ENCODE data around the gene ZFP36L1. TPM values are rescaled to one million over a fixed set of nuclear protein-coding genes. Genes with fewer than 3 reads are reported as not detected.
A peak's percentile ranks its signal among the peaks of the same experiment; 100 is the strongest.

ZFP36L1 gene
- total and polyA plus RNA-seq, 9 of the 15 experiments (the other 6 are each of a cell fraction or from before 2014, with no cell fraction given) = 1.3 to 26.6 (median 3.7) TPM

- WGBS (ENCODE audit: insufficient coverage, low coverage, missing lambda C conversion rate) = 32% methylated on average over 2 of the region's 2 CpGs
- no TSS peak for BruUV-seq (replicated peaks)
- H2AFZ ChIP-seq (ENCODE audit: low read depth, low read length) = no peak overlapping the region
- H3K4me3 ChIP-seq = no peak overlapping the region
- peaks cover 38 to 74% of the 10 kb centered on the region in 2 experiments for H3K4me1 ChIP-seq (replicated peaks in 1 of 2; ENCODE audit: control insufficient read depth in 2 of 2, insufficient read depth in 2 of 2, low read length in 2 of 2)
- ATAC-seq (no peak), FAIRE-seq (no peak), DNase-seq (ENCODE audit: extremely low read depth in 1 of 4, low spot score in 3 of 4) (no peak)
- no peaks in the 10 kb centered on the region for H3K27me3 ChIP-seq (ENCODE audit: control insufficient read depth in 2 of 2, insufficient read depth in 2 of 2, low read length in 2 of 2)
- H3K9me1 ChIP-seq (ENCODE audit: control insufficient read depth, insufficient read depth, low read length) = no peaks in the 10 kb centered on the region
- TF ChIP-seq BDP1 (IDR thresholded peaks at IDR 0.05; ENCODE audit: insufficient read depth, insufficient read length) (no peak), SRF (CRISPR knock-in tag; IDR thresholded peaks at IDR 0.05) (peak; percentile 47 to 59; a peak in 2 of 4 replicates)
- no peak overlapping the region for H3K4me2 ChIP-seq (ENCODE audit: insufficient read depth, low read length)
- in situ Hi-C loops (cut with MboI) (no loop called here), intact Hi-C loops (cut with micrococcal nuclease) (loop anchor here (5.0 kb wide), 1 partner anchor 33 kb away; no protein-coding TSS in a partner anchor)
- no peaks in the 10 kb centered on the region for H3K79me2 ChIP-seq (ENCODE audit: control insufficient read depth, insufficient read depth, low read length)
- POLR2A ChIA-PET = interaction anchor here (1.2 kb wide), 1 partner anchor 33 kb away, joined by 3 read pairs; no protein-coding TSS in a partner anchor
- H3K36me3 ChIP-seq (ENCODE audit: control insufficient read depth, insufficient read depth, low read length) = no peaks in the 10 kb centered on the region
- H4K20me1 ChIP-seq (replicated peaks; ENCODE audit: control insufficient read depth, insufficient read depth, low read length) = no peaks in the 10 kb centered on the region
- H3K9me3 ChIP-seq (replicated peaks; ENCODE audit: control insufficient read depth, insufficient read depth, low read depth, low read length) = no peaks in the 10 kb centered on the region
- CTCF ChIA-PET (ENCODE audit: low intra/inter-chr PET ratio) = no interaction called here
- no peak overlapping the region for H3K27ac ChIP-seq (ENCODE audit: extremely low read depth, low read depth, low read length)
- no peak overlapping the region for H3K9ac ChIP-seq (ENCODE audit: insufficient read depth in 1 of 2, low read depth in 2 of 2, low read length in 2 of 2)
Observed at GRCh38 chr14:68760761-68761160, 32.1 kb downstream of the ZFP36L1 start.

GRCh38 chr14:68759937-68760336 lies 32.9 kb downstream of the ZFP36L1 start:
- H3K36me3 ChIP-seq (ENCODE audit: control insufficient read depth, insufficient read depth, low read length) = no peaks in the 10 kb centered on the region
- H3K9ac ChIP-seq (ENCODE audit: insufficient read depth in 1 of 2, low read depth in 2 of 2, low read length in 2 of 2) = no peak overlapping the region
- H3K79me2 ChIP-seq (ENCODE audit: control insufficient read depth, insufficient read depth, low read length) = no peaks in the 10 kb centered on the region
- DNase-seq (ENCODE audit: extremely low read depth in 1 of 4, low spot score in 3 of 4) (no peak), ATAC-seq (no peak), FAIRE-seq (no peak)
- CTCF ChIA-PET (ENCODE audit: low intra/inter-chr PET ratio) = no interaction called here
- intact Hi-C loops (cut with micrococcal nuclease) = loop anchor here (5.0 kb wide), 2 partner anchors 33 to 43 kb away; no protein-coding TSS in a partner anchor
- H3K9me1 ChIP-seq (ENCODE audit: control insufficient read depth, insufficient read depth, low read length) = no peaks in the 10 kb centered on the region
- no peak overlapping the region for H2AFZ ChIP-seq (ENCODE audit: low read depth, low read length)
- POLR2A ChIA-PET = interaction anchor here (0.7 kb wide), 1 partner anchor 914 kb away, joined by 3 read pairs; no protein-coding TSS in a partner anchor
- no peak overlapping the region for H3K27ac ChIP-seq (ENCODE audit: extremely low read depth, low read depth, low read length)
- no TSS peak for BruUV-seq (replicated peaks)
- no peaks in the 10 kb centered on the region for H4K20me1 ChIP-seq (replicated peaks; ENCODE audit: control insufficient read depth, insufficient read depth, low read length)
- 66% methylated on average over 4 of the region's 5 CpGs for WGBS (ENCODE audit: insufficient coverage, low coverage, missing lambda C conversion rate)
- H3K9me3 ChIP-seq (replicated peaks; ENCODE audit: control insufficient read depth, insufficient read depth, low read depth, low read length) = no peaks in the 10 kb centered on the region
- no peaks in the 10 kb centered on the region for H3K27me3 ChIP-seq (ENCODE audit: control insufficient read depth in 2 of 2, insufficient read depth in 2 of 2, low read length in 2 of 2)
- no peak overlapping the region for H3K4me3 ChIP-seq
- H3K4me1 ChIP-seq (replicated peaks in 1 of 2; ENCODE audit: control insufficient read depth in 2 of 2, insufficient read depth in 2 of 2, low read length in 2 of 2) = peaks cover 38 to 75% of the 10 kb centered on the region in 2 experiments
- in situ Hi-C loops (cut with MboI) = loop anchor here (5.0 kb wide), 1 partner anchor 38 kb away; no protein-coding TSS in a partner anchor
- H3K4me2 ChIP-seq (ENCODE audit: insufficient read depth, low read length) = no peak overlapping the region
- TF ChIP-seq TRIM28 (IDR thresholded peaks at IDR 0.05) (no peak), ZNF655 (CRISPR knock-in tag; IDR thresholded peaks at IDR 0.05) (no peak)
- TF ChIP-seq, protein P1, sequence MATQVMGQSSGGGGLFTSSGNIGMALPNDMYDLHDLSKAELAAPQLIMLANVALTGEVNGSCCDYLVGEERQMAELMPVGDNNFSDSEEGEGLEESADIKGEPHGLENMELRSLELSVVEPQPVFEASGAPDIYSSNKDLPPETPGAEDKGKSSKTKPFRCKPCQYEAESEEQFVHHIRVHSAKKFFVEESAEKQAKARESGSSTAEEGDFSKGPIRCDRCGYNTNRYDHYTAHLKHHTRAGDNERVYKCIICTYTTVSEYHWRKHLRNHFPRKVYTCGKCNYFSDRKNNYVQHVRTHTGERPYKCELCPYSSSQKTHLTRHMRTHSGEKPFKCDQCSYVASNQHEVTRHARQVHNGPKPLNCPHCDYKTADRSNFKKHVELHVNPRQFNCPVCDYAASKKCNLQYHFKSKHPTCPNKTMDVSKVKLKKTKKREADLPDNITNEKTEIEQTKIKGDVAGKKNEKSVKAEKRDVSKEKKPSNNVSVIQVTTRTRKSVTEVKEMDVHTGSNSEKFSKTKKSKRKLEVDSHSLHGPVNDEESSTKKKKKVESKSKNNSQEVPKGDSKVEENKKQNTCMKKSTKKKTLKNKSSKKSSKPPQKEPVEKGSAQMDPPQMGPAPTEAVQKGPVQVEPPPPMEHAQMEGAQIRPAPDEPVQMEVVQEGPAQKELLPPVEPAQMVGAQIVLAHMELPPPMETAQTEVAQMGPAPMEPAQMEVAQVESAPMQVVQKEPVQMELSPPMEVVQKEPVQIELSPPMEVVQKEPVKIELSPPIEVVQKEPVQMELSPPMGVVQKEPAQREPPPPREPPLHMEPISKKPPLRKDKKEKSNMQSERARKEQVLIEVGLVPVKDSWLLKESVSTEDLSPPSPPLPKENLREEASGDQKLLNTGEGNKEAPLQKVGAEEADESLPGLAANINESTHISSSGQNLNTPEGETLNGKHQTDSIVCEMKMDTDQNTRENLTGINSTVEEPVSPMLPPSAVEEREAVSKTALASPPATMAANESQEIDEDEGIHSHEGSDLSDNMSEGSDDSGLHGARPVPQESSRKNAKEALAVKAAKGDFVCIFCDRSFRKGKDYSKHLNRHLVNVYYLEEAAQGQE (IDR thresholded peaks at IDR 0.05; ENCODE audit: borderline replicate concordance) = no peak
- TF ChIP-seq, protein P1 (CRISPR knock-in tag; IDR thresholded peaks at IDR 0.05; ENCODE audit: low read depth) = no peak
